Fibroblast of lung (primary cell): ENCODE measurements around the gene MAML3.

ENCODE experiments used
- CTCF ChIP-seq, 2 donors: IDR thresholded peaks in 1 of 2; conservative IDR thresholded peaks in 1 of 2; 1 replicate in 1 of 2; 2 replicates in 1 of 2; pipeline ENCODE4 v1.5.1; 2011 to 2012; ENCODE audit warnings: low read length in 2 of 2, control low read depth in 1 of 2, inconsistent platforms in 1 of 2, low read depth in 1 of 2, mild to moderate bottlenecking in 1 of 2
- EZH2 ChIP-seq: IDR thresholded peaks from 2 replicates; pipeline ENCODE4 v1.5.1; 2012; ENCODE audit warnings: low read length, control low read depth, mild to moderate bottlenecking; ENCODE audit errors: missing control alignments

- no peak for TF ChIP-seq CTCF (conservative IDR thresholded peaks at IDR 0.05 in 1 of 2, IDR thresholded peaks at IDR 0.05 in 1 of 2; ENCODE audit: low read depth in 1 of 2, low read length in 2 of 2)
- TF ChIP-seq EZH2 = no peak
These were observed 18.4 kb downstream of the MAML3 start for GRCh38 chr4:140135529-140136088.
